Measurements from ENCODE around the gene ENAH.
"Not testable (repeated sequence)": the region's sequence is repeated elsewhere in the genome, so short reads cannot be mapped to it uniquely, and the experiment has no call there.

The ENAH gene

DNA sequence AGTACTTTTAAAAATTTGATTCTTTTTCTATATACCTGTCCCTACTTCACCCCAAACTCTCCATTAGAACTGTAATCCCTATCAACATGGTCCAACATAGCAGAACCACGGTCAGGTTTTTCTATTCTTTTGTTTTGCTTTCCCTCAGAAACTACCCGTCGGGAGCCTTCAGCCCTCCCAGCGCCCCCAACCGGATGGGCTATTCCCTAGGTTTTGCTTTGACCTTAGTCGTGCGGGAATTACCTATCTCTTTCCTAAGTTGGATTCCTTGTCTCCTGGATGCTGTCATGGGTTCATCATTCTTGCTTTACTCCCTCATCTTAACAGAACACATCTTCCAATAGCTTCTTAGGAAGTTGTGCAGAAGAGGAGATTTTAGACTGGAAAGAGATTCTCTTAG is 127.5 kb downstream of the ENAH start:
- no peak for DNase-seq (ENCODE audit: low read depth)

DNA sequence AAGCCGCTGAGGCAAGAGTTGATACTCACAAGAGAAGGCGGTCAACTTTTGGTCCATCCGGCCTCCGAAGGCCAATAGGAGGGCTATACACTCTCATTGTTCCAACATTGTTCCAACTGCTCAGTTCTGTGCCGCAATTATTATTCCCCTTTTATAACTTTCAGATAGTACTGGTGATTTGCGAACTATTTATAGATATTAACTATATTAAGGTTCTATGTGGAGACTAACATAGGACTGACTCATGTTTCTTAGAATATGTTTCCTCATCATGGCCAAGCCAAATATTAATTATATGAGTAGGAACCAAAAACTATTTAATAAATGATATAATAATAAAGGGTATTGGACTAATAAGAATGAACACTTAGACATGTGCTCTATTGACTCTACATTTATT is 128.4 kb downstream of the ENAH start:
- no peak for DNase-seq (ENCODE audit: low read depth)

DNA sequence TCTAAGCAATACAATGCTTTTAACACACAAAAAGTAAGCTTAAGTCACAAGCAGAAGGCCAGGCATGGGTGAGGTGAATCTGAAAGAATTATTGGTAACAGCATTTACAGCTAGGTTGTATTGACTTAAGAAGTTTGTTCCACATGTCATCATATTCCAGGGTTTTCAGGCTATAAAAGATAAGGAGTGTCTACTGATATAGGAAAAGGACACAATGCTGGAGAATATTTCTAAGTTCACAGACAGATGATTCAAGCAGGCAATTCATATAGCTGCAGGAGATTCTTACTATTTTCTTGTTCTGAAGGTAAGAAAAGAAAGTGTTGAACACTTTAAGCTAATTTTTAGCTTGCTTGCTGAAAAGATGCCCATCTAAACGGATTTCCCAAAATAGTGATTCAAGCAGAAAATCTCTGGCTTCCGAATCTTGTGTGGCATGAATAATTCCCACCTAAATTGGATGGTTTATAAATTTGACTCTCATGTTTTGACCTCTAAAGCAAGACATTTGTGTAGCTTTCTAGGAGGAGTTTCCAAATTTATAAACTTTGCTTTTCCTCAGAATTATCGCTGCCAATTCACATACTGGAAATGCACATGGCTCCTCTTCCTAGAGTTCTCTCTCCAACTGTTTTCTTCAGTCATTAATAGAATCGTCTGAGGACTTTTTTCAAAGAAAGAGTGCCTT is 129.5 kb downstream of the ENAH start:
- no peak for DNase-seq (ENCODE audit: low read depth)

DNA sequence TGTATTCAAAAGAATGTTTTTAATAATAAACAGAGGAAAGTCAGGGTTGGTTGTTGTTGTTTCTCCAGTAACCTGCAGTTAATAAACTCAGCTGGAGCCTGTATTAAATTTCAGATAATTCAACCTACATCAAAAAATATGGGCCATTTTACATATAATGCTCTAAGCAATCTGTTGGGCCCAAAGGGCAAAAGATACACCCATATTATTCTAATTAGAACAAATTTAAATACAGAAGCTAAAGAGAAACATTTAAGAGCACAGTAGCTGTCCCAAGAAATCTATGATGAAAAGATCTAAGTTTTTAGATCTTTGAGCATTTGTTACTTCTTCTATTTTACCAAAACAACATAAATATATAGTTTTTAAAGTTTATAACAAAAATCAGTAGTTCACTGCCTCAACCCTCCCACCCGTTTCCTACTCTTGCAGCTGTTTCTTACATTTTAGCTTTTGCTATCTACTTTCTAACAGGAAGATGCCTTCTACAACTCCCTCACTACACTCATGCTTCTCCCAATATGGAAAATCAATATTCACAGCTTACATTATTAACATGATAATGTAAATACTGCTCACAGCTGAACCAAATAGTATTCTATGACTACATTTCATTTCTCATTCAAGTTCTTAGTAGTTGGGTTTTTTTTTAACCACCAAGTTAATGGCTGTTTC is 130.2 kb downstream of the ENAH start:
- DNase-seq (ENCODE audit: low read depth) = no peak

DNA sequence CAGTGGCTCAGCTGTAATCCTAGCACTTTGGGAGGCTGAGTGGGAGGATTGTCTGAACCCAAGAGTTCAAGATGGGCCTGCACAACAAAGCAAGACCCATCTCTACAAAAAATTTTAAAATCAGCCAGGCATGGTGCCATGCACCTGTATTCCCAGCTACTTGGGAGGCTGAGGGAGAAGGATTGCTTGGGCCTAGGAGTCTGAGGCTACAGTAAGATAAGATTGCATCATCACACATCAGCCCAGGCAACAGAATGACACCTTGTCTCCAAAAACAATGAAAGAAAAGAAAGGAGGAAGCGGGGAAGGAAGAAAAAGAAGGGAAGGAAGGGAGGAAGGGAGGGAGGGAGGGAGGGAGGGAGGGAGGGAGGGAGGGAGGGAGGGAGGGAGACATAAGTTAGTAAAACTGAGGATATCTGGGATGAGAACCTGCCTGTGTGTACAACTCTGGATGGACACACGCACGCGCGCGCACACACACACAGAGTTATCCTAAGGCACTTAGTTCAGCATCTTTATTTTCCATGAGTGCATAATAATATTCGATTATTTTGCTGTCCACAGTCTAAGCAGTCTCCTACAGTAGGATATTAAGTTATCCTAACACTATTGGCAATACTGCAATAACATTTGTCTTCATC is 132.2 kb downstream of the ENAH start:
- no peak for DNase-seq (ENCODE audit: low read depth)

DNA sequence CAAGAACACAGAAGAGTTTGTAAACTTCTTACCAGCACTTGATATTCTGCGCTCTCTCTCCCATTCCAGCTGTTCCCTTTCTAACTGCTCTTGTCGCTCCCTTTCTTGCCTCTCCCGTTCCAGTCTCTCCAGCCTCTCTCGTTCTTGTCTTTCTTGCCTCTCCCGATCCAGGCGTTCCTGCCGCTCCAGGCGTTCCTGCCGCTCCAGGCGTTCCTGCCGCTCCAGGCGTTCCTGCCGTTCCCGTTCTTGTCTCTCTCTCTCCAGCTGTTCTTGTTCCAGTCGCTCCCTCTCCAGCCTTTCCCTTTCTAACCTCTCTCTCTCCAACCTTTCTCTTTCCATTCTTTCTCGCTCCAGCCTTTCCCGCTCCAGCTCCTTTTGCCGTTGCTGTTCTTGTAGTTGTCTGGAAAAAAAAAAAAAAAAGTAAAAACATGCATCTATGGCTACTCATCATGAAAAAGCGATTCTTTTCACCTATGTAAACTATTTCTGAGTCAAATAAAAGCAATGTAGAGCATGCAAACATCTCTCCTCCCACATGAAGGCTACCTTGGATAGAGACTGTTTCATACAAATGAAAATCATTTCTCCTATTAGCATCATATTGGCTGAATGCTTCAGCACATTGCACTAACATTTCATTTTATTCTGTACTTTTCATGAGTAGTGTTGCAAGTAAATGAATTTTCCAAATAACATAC is 133.6 kb downstream of the ENAH start:
- no peak for DNase-seq (ENCODE audit: low read depth)

DNA sequence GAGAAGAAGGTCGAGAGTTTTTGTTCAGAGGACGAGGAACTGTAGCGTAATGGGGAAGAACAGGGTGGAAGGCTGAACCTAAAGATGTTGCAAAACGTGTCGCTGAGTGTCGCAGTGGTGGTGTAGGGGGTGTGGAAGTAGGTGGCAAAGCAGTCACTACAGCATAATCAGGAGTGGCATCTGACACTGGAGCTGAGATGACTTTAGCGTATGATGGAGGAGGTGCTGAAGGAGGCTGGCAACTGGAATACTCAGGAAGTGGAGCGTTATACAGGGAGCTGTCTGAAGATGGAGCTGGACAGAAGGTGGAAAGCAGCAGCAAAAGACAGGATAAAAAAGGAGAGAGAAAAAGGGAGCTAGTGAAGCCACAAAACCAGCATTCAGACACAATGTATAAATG is 135.2 kb downstream of the ENAH start:
- DNase-seq (ENCODE audit: low read depth) = no peak

DNA sequence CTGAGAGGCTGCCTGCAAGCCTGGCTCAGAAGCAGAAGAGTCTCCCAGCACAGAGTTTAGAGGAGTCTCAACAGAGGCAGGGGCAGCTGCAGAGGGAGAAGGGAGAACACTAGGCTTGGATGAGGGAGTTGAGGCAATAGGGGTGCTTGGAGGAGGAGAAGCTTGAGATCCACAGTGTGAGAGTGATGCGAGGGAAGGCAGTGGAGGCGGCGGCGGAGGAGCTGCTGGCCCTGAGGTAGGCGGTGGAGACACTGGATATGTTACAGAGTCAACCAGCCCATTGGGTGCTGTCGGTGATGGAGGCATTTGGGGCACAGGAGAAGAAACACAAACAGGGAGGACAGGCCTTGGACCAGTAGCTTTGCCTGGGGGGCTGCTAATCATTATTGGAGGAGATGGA is 135.7 kb downstream of the ENAH start:
- DNase-seq (ENCODE audit: low read depth) = no peak

DNA sequence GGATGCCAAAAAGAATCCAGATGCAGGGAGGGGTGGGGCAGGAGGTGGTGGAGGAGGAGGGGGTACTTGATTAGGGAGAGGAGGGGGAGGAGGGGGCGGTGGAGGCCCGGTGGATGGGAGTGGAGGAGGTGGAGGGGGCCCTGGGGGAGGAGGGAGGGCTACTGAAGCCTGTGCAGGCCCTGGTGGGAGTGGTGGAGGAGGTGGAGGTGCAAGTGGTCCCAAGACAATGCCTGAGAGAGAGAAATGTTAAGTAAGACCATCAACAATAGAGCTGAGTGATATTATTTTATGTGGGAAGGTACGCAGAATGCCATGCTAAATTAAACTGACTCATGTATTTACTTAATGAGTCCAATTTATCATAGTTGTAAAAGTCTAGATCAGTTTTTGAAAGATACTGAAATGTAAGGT is 138.2 kb downstream of the ENAH start:
- DNase-seq (ENCODE audit: low read depth) = no peak

DNA sequence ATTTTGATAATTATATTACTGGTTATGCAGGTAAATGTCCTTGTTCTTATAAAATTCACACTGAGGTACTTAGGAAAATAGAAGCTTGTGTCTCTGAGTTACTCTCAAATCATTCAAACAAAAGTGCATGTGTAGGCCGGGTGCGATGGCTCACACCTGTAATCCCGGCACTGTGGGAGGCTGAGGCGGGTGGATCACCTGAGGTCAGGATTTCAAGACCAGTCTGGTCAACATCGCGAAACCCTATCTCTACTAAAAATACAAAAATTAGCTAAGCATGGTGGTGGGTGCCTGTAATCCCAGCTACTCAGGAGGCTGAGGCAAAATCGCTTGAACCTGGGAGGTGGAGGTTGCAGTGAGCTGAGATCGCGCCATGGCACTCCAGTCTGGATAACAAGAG is 139.3 kb downstream of the ENAH start:
- DNase-seq (ENCODE audit: low read depth) = not testable (repeated sequence)

DNA sequence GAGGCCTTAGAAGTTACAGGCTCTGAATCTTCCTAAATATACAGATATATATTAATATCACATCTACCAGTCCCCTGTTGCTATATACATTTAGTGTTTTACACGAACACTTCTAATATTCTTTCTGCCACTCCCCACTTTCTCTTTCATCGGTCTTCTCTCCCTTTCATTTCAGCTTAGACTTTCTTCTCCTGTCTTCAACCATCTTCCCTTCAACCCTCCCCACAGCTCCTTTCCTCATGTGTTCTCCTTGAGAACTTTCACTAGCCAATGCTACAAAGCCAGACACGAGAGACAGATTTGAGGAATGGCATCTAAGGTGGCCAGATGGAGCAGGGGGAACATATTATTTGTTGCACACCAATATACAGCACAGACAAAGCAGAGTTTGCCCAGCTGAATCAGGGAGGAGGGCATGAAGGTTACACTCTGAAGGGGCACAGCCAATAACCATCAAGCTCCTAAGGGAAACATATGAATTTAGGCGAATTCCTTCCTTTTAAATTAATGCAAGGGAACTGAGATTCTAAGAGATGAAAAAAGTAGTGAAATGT is 141.0 kb downstream of the ENAH start:
- DNase-seq (ENCODE audit: low read depth) = no peak

DNA sequence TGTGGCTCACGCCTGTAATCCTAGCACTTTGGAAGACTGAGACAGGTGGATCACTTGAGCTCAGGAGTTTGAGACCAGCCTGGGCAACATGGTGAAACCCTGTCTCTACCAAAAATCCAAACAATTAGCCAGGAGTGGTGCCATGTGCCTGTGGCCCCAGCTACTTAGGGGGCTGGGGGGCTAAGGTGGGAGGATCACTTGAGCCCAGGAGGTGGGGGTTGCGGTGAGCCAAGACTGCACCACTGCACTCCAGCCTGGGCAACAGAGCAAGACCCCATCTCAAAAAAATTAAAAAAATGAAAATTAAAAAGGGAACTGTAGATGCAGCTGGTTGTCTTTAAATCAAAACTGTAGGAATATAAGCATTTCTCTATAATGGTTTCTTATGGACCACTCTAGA is 142.2 kb downstream of the ENAH start:
- not testable (repeated sequence) for DNase-seq (ENCODE audit: low read depth)

DNA sequence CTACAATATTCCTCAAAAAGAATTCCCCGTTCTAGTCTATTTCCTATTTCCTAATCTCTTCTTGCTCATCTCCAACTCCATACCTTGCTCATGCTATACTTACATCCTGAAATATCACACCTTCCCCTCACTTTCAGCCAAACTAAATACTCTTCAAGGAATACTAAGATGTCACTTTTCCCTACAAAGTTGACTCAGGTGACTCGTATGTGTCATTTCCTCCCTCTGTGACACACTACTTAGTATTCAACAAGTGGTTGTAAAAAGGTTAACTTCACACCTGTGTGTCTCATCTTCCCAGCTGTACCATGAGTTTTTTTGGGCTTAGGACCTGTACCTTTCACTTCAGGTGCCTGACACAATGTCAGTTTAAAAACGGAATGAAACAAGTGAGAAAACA is 143.2 kb downstream of the ENAH start:
- no peak for DNase-seq (ENCODE audit: low read depth)

DNA sequence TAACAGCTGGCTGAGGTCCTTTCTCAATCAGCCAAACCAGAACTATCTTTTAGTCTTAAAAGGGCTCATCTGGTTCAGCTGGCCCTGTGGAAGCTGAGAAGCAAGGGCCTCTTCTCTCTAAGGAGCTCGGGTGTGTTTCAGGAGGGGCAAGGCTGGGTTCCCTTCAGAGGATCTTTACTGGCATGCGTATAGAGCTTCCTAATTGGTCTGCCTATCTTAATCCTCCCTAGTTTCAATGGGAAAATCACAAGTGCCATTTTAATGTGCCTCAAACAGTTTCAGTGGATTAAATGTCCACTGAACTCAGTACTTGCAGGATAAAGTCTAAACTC is 143.6 kb downstream of the ENAH start:
- DNase-seq (ENCODE audit: low read depth) = no peak

DNA sequence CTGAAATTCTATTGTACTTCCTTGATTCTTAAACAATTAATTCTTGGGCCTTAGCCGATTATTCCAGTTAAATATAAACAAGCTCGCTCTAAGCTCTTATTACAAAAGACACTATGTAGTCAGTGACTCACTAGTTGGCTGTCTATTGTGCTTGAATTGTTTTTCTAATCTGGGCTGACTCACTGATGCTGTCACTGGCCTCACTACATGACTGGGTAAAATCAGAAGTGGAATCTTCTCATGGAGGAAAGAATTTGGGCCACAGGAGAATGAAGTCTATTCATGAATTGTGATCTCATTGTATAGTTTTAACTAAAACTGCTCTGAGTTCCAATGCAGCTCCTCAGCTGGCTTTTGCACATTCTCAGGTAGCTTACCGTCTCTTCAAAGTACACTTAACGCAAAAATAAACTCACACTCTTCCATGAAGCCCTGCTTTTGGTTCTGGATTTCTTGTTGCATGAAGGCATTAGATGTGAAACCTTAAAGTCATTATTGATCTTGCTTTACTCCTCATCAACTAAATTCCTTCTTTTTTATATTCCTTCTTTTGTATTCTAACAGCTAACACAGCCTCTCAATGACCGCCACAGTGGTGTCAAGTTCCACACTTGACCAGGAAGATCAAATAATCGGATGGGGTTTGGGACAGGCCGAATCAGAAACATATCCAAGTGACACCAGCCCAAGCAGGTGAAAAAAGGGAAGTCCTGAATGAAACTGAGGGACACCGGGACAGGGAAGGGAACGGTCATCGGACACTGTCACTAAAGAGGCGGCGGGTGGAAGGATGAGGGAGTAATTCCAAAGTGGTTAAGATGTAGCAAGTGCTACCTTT is 144.2 kb downstream of the ENAH start:
- peak; percentile 96 for DNase-seq (ENCODE audit: low read depth)

DNA sequence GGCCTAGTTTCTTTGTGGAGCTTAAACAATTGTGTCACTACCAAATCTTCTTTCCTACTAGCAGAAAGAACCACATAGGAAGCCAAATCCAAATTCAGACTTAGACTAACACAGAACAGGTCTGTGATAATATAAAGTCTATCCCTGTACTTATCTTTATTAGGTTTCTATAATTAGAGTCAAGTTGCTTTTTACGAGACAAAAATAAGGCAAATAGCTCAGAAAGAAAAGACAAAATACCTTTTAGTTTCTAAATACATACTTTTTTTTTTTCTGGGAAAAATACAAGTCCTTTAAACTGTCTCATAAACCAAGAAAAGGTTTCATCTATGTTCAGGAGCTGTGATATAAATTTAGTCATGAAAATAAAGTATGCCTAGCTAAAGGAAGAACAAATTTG is 146.2 kb downstream of the ENAH start:
- DNase-seq (ENCODE audit: low read depth) = no peak

DNA sequence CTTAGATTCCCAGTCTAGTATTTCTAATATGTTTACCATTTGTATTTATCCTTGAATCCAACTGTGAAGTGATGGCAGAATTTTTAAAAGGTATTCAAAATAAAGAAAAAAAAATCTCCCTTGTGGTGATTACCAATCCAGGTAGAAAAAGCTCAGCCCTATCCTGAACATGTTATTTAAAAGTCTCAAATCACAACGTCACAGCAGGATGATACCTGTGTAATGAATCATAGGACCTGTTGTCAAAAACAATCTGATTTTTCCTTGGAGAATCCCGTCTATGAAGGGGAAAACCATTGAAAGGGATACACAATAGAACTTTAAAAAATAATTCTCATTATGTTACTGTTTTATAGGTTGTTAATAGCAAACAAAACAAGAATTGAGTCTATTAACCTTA is 148.1 kb downstream of the ENAH start:
- DNase-seq (ENCODE audit: low read depth) = no peak

DNA sequence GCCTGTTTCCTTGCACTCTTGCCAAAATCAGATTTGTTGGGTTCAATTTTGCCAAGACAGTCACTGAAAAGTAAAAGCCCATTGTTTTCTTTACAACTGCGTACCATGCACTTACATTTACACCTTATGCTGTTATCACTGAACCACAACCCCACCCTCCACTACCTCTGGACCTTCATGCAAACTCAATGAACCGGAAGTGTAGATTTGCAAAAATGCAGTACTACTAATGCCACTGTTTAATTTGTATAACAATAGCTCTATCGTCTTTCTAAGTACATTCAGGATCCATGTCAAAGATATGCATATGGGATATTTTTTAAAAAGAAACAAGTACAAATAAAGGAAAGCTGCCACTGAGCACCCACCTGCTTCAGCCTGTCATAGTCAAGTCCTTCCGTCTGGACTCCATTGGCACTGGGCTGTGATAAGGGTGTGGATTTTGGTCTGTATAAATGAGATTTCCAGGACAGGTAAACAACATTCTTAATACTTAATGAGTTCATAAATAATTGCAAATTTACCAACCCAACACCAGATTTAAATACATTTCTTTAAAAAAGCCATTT is 152.2 kb downstream of the ENAH start:
- no peak for DNase-seq (ENCODE audit: low read depth)

DNA sequence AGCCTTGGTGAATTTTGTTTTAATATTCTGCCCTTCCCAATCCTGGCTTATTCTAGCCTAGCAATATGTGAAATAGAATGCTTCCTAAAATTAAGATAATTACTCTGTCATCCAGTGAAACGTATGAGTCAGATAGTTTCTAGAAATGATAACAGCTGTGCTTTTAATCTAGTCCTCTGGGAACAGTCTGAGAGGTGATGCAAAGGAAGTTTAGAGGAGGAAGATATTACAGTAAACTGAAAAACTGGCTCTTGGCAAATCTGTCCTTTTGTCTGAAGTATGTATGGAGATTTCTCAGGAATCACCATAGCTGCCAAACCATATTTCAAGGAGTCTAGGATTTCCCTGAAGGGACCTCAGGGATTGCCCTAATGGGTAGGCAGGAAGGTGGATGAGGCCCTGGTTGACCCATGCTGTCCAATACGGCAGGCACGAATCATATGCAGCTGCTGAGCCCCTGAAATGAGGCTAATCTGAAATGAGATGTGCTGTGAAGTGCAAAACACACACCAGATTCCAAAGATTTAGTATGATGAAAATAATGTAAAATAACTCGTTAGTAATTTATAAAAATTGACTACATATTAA is 154.3 kb downstream of the ENAH start:
- DNase-seq (ENCODE audit: low read depth) = no peak

DNA sequence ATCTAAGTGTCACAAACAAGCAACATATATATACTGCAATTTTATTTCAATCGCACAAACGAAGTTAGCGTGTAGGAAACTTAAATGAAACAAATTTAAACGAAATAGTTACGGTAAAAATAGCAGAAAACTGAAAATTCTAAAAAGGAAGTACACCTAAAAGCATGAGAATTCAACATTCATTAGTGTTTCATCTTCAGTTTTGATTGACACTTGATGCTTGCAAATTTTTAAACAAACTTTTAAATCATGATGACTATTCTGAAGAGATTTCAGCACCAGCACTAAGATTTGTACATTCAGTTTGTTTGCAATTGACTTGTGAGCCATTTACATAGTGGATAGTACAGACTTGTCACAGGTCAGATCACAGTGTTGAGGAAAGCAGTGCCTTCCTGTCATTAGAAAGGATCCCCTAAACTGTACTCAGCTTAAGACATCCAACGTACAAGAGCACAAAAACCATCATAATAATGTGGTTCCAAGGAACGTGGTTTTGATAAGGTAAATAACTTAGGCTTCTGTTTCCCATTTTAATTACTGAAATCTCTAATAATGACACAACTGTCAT is 158.0 kb downstream of the ENAH start:
- DNase-seq (ENCODE audit: low read depth) = no peak

All from non-pigmented ciliary epithelial cell (primary cell).